Activated CD4-positive, alpha-beta T cell treated with anti-CD3 and anti-CD28 coated beads, Interleukin-2, amount 50 U/mL, for 24 hours (primary cell): ENCODE results near the gene RPS21.

ENCODE experiments used
- DNase-seq, 2 donors: peaks; one replicate each; pipeline ENCODE4 v3.0.0-alpha.2; 2020; ENCODE audit warnings: low read depth in 1 of 2, low spot score in 1 of 2

Gene RPS21

GRCh38 chr20:62354031-62354808, 32.7 kb upstream of the RPS21 start:
- no peak for DNase-seq

DNA sequence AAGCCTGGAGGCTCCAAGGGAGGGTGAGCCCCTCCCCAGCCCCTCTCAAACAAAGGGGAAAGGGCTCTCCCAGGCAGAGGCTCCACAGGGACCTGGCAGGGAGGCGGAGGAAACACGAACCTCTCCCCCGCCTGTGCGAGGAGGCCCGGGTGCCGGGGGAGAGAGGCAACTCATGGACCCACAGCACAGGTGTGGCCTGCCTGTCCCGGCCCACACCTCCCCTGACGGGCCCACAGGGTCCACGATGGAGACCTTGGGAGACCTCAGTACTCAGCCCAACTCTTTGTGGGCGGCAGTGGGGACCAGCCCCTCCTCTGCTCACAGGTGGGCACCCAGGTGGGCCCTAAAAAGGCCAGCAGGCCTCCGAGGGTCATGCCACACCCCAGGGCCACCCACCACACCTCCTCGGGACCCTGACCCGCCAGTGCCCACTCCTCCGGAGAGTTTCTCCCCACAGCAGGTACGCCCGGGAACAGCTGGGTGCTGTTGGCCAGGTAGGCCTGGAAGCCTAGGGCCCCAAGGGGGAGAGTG, 32.0 kb upstream of the RPS21 start:
- no peak for DNase-seq

DNA sequence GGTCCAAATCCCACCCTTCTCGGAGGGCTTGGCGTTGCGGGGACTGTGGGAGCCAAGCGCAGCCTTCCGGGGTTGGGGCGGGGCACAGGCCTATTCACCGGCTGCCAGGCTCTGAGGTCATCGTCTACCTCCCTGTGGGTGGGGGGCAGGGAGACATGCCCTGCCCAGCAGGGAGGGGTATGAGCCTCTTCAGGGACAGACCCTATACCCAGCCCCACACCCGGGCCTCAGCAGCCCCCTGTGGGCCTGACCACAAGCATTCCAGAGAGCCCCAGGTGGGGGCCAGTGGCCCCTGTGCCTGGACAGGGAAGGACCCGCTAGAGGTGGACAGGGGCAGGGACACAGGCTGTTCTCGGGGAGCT, 31.4 kb upstream of the RPS21 start:
- no peak for DNase-seq

DNA sequence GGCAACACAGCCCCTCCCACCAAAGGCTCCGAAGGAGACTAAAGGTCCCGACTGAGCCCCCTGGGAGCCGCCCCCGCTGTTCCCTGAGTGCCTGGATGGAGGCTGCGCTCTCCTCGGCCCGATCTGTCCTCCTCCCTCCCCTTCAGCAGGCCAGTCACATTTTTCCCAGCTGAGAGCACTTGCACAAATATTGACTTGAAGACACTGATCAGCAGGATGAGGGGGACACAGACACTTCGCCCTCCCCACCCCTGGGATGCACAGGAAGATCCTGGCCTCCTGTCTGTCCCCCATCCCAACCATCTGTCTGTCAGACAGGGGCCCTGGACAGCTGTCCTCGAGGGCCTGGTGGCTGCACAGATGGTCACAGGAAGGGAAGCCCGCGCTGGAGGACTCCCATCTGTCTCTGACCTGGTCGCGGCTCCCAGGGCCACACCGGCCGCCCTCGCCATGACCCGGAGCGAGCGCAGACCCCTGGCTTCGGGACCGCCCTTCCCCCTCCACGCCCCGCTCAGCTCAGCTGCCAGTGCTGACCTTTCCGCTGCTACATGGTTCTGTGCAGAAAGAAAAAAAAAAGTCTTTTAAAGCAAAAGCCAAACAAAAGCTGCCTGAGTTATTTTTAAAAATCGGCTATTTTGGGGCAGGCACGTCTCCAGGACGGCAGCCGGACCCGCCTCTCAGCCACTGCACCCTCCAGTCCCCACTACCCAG, 30.9 kb upstream of the RPS21 start:
- DNase-seq: no peak

- DNase-seq: no peak
Observed at GRCh38 chr20:62356589-62357186, 30.2 kb upstream of the RPS21 start.

GRCh38 chr20:62357187-62357667, 29.7 kb upstream of the RPS21 start:
- DNase-seq: no peak

GRCh38 chr20:62357681-62358080, 29.2 kb upstream of the RPS21 start:
- no peak for DNase-seq

GRCh38 chr20:62358171-62359042, 28.5 kb upstream of the RPS21 start:
- no peak for DNase-seq

DNA sequence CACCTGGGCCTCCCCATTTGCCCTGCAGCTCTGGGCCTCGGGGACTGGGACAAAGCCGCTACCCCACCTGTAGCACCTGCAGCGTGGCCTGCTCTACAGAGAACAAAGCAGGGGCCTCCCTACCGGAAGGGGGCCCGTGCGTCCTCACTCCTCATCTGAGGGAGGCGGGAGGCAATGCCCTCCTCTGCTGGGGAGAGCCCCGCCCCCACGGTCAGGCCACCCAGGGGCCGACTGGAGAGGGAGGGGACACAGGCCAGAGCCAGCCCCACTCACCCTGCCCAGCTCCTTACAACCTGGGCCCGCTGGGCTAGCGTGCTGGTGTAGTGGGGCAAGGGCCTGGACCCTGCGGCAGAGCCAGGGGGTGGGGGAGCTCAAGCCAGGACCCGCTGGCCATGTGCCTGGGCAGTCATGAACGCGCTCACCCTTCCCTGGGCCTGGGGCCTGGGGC, 27.8 kb upstream of the RPS21 start:
- no peak for DNase-seq

DNA sequence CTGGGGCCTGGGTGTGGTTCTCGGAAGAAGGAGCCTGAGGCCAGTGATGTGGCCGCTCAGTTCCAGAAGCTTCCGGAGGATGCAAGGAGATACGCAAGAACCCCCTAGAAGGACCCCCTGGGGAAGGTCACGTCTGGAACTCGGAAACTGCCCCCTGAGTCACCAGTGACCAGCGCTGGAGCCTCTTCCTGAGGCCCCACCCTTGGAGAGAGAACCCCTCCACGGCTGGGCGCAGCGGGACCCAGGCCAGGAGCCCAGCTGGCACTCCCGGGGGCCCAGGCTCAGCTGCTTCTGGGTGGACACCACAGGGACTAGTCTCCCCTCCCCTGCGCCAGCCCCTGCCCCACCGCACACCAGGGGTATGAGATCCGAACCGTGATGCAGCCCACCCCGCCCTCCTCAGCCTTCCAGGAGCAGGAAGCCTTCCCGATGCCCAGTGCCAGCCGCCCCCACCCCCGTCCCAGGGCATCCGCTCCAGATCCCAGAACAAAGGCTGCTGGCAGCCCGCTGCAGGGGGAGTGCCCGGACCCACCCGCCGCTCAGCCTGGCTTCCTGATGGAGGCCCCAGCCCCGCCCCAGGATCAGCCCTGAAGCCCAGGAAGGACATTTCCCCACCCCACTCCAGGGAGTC, 27.3 kb upstream of the RPS21 start:
- no peak for DNase-seq

GRCh38 chr20:62360854-62361798, 25.8 kb upstream of the RPS21 start:
- no peak for DNase-seq

DNA sequence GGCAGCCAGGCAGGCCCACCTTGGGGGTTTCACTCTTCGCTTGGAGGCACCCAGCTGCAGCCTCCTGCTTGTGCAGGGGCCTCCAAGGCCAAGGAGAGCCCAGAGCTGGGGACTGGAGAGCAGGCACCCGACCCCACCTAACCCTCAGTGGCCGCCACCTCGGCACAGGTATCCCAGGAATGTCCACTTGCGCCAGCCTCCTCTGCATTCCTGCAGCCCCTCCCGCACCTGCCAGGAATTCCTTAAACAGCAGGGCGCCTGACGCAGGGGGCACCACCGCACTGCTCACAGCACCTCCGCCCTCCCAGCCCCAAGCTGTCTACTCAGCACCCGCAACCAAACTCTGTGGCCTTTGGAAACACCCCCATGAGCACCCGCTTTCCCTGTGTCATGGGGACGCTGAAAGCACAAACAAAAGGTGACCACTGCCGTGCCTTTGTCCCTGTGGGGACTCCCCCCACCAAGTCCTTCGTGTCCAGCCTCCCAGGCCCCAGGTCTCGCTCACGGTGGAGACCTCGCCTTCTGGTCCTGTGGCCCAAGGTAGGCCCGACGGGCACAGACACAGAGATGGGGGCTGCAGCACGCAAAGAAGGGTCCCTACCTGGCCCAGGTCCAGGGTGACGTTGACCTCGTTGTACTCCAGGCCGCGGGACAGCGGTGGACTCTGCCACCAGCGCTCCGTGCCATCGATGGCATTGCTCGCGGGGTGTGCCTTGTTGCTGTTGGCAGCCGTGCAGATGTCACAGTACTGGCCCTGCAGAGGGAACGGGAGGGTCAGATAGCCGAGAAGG, 24.9 kb upstream of the RPS21 start:
- DNase-seq: no peak

DNA sequence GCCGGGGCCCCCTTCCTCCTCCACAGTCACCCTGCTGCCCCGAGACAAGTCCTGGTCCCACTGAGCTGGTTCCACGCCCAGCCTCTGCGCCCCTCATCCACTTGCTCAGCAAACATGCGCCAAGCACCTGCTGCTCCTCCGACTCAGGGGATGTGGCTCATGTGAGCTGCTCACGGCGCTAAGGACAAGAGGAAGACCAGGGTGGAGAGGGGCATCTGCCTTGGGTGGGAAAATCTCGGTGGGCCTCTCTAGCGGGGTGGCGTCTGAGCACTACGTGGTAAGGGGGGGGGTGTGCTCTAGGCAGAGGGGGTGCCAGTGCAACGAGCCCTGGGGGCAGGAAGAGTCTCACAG, 24.3 kb upstream of the RPS21 start:
- no peak for DNase-seq

- DNase-seq: no peak
Observed at GRCh38 chr20:62362991-62363919, 23.6 kb upstream of the RPS21 start.

- no peak for DNase-seq
Observed at GRCh38 chr20:62363920-62364851, 22.7 kb upstream of the RPS21 start.

DNA sequence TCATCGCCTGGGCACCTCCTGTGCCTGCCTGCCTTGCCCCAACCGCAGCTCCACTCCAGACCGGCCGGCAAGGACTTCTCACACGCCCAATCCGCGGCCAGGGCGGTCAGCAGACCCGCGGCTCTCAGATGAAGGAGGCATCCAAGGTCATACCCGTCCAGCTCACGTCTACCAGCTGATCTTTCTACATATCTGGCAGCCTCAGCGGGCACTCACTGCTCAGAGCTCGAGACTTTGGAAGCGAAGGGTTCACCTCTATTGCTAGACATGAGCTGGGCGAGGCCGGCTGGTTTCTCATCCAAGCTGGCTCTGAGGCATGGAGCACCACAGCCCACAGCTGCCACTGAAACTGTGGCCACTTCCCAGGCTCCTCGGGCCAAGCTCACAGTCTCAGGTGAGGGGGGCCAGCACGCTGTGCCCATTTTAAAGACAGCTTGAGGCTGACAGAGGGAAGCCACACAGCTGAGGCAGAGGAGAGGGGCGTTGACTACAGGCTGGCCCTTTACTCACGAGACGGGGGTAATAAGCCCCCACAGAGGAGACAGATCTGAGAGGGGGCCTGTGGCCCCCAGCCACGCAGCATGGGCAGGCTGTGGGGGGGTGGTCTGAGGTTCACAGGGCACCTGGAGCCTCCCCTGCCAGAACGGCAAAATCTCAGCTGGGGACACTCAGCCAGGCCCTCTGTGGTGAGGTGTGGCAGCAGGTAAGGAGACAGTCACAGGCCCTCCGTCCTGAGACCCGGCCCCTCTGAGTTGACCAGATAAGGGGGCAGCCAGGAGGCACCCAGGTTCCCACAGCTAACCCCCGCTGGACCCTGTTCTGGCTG, 21.8 kb upstream of the RPS21 start:
- no peak for DNase-seq
